Peyer's patch (tissue), 4 donors: ENCODE data around the gene GNB1L. TPM values are rescaled to one million over a fixed set of nuclear protein-coding genes. Genes with fewer than 3 reads are reported as not detected.
A peak's percentile ranks its signal among the peaks of the same experiment; 100 is the strongest.

Experiments
- DNase-seq, 3 donors: peaks; one replicate each; pipeline ENCODE4 v3.0.0-alpha.2; 2017 to 2019
- H3K27ac ChIP-seq, 4 donors: fragments of 200-600 bp; sonication (generic); one replicate each; pipeline ENCODE4 v1.5.1; 2016 to 2019
- H3K27me3 ChIP-seq, 2 donors: fragments of 200-600 bp; sonication (generic); one replicate each; pipeline ENCODE4 v1.5.1; 2019
- H3K36me3 ChIP-seq, 3 donors: fragments of 200-600 bp; sonication (generic); one replicate each; pipeline ENCODE4 v1.5.1; 2016 to 2019
- H3K4me1 ChIP-seq, 4 donors: fragments of 200-600 bp; sonication (generic); one replicate each; pipeline ENCODE4 v1.5.1; 2016 to 2019
- H3K4me3 ChIP-seq, 4 donors: fragments of 200-600 bp; sonication (generic); 1 replicate in 3 of 4; 2 replicates in 1 of 4; pipeline ENCODE4 v1.5.1; 2016 to 2019; ENCODE audit warnings: mild to moderate bottlenecking in 1 of 4
- H3K9me3 ChIP-seq, 4 donors: fragments of 200-600 bp; sonication (generic); one replicate each; pipeline ENCODE4 v1.5.1; 2016 to 2019; ENCODE audit warnings: mild to moderate bottlenecking in 1 of 4
- POLR2A ChIP-seq, 2 donors: fragments of 450-650 bp; IDR thresholded peaks; one replicate each; pipeline ENCODE4 v1.5.1; 2017; ENCODE audit warnings: antibody characterized with exemption in 2 of 2, mild to moderate bottlenecking in 2 of 2, moderate library complexity in 2 of 2
- total RNA-seq, 4 donors: library from RNA; depleted of rRNA; stranded (reverse); fragments of >200 nt; gene quantifications; one replicate each; pipeline ENCODE4 v1.1.0, GENCODE V29; 2016
- TF ChIP-seq, protein P1 (sequence below), 6 experiments: fragments of 450-650 bp in 4 of 6; fragments of 200-600 bp in 2 of 6; sonication (generic) in 1 of 6; IDR thresholded peaks; one replicate each; pipeline ENCODE4 v1.5.1; 2017 to 2019; ENCODE audit warnings: antibody characterized with exemption in 6 of 6, mild to moderate bottlenecking in 3 of 6, moderate library complexity in 1 of 6

GNB1L gene
- total RNA-seq, 4 donors from 2014 or later: 3.1 to 6.6 (median 4.9) TPM

- Histone ChIP-seq H3K27me3 (no peaks in the 10 kb centered on the region), H3K36me3 (peaks cover 0 to 13% (median 0%) of the 10 kb centered on the region in 3 donors), H3K27ac (peak overlapping the region; percentile 62 to 89 (median 76)), H3K9me3 (no peaks in the 10 kb centered on the region), H3K4me3 (peak overlapping the region in 3 of 4 donors; percentile 28 to 38 (median 30)), H3K4me1 (peaks cover 0 to 35% (median 18%) of the 10 kb centered on the region in 4 donors)
- DNase-seq: peak in 2 of 3 donors; percentile 80
- TF ChIP-seq, protein P1, sequence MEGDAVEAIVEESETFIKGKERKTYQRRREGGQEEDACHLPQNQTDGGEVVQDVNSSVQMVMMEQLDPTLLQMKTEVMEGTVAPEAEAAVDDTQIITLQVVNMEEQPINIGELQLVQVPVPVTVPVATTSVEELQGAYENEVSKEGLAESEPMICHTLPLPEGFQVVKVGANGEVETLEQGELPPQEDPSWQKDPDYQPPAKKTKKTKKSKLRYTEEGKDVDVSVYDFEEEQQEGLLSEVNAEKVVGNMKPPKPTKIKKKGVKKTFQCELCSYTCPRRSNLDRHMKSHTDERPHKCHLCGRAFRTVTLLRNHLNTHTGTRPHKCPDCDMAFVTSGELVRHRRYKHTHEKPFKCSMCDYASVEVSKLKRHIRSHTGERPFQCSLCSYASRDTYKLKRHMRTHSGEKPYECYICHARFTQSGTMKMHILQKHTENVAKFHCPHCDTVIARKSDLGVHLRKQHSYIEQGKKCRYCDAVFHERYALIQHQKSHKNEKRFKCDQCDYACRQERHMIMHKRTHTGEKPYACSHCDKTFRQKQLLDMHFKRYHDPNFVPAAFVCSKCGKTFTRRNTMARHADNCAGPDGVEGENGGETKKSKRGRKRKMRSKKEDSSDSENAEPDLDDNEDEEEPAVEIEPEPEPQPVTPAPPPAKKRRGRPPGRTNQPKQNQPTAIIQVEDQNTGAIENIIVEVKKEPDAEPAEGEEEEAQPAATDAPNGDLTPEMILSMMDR (IDR thresholded peaks at IDR 0.05): no peak
- no peak for TF ChIP-seq POLR2A (IDR thresholded peaks at IDR 0.05)
These were observed 36.9 kb upstream of the GNB1L start for GRCh38 chr22:19891317-19892256.

GRCh38 chr22:19890502-19891316 lies 36.0 kb upstream of the GNB1L start:
- no peak for DNase-seq
- Histone ChIP-seq H3K4me3 (no peak overlapping the region), H3K36me3 (peaks cover 0 to 12% (median 0%) of the 10 kb centered on the region in 3 donors), H3K9me3 (no peaks in the 10 kb centered on the region), H3K4me1 (peaks cover 0 to 43% (median 25%) of the 10 kb centered on the region in 4 donors), H3K27ac (peak overlapping the region; percentile 62 to 89 (median 76)), H3K27me3 (no peaks in the 10 kb centered on the region)
- TF ChIP-seq, protein P1 (IDR thresholded peaks at IDR 0.05): no peak
- no peak for TF ChIP-seq POLR2A (IDR thresholded peaks at IDR 0.05)

- no peak overlapping the region for H3K27ac ChIP-seq
- H3K9me3 ChIP-seq: no peaks in the 10 kb centered on the region
- H3K4me1 ChIP-seq: peaks cover 0 to 43% (median 25%) of the 10 kb centered on the region in 4 donors
- DNase-seq: no peak
- TF ChIP-seq POLR2A (IDR thresholded peaks at IDR 0.05): no peak
- TF ChIP-seq, protein P1 (IDR thresholded peaks at IDR 0.05): no peak
- no peaks in the 10 kb centered on the region for H3K27me3 ChIP-seq
- peaks cover 0 to 8% (median 0%) of the 10 kb centered on the region in 3 donors for H3K36me3 ChIP-seq
- H3K4me3 ChIP-seq: no peak overlapping the region
These were observed 35.3 kb upstream of the GNB1L start for GRCh38 chr22:19889951-19890350.

GRCh38 chr22:19888131-19888746 lies 33.6 kb upstream of the GNB1L start:
- Histone ChIP-seq H3K9me3 (no peaks in the 10 kb centered on the region), H3K27me3 (no peaks in the 10 kb centered on the region), H3K27ac (no peak overlapping the region), H3K36me3 (no peaks in the 10 kb centered on the region), H3K4me1 (peaks cover 0 to 43% (median 25%) of the 10 kb centered on the region in 4 donors), H3K4me3 (no peak overlapping the region)
- TF ChIP-seq, protein P1 (IDR thresholded peaks at IDR 0.05): no peak
- TF ChIP-seq POLR2A (IDR thresholded peaks at IDR 0.05): no peak
- DNase-seq: no peak
